ENCODE measurements around the gene CCT4.
"Not testable (repeated sequence)": the region's sequence is repeated elsewhere in the genome, so short reads cannot be mapped to it uniquely, and the experiment has no call there.

Gene CCT4

DNA sequence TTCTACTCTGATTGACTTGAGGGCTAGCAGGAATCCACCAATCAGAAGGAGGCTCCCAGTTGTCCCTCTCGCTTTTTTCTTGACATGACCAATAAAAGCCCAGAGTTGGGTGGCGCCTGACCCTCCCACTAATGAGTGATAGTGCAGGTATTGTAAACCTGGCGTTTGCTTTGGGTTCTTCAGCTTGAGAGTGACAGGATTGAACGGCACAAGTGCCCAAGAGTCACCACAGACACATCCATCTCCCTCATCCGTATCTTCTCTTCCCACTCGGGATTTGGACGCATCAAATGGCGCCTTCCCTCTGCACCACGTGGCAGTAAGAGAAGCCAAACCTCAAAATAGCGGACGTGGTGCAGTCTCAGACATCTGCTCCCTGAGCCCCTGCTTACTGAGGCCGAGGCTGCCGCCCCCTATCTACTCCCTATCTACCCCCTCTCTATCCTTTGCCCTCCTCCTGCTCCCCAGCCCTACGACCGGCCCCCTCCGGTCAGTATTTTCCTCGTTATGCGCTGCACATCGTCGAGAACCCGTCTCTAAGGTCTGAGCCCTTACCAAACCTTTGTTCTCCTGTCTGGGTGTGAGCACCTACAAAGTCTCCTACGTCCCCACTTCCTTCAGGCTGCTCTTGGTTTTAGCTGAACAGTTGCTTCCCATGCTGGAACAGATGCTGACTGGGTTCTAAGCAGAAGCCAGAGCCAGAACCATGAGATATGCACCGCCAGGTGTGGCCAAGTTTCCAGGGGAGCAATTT, 33.7 kb downstream of the CCT4 start:
- FAIRE-seq = peak; percentile 83
- TF ChIP-seq SPI1 (IDR thresholded peaks at IDR 0.05; ENCODE audit: low read depth, low read length) (0 out of 2 replicates have a peak, but pooled peaks have one; percentile 7), POU2F2 (IDR thresholded peaks at IDR 0.05; ENCODE audit: low read depth, low read length) (peak; percentile 18; the same call in 1 of the 2 replicates), POLR2AphosphoS5 (IDR thresholded peaks at IDR 0.05; ENCODE audit: low read depth, low read length) (no peak), POLR2A (IDR thresholded peaks at IDR 0.05; ENCODE audit: low read depth, low read length) (peak; percentile 67; the same call in 1 of the 2 replicates)
- peak; percentile 81 for DNase-seq (ENCODE audit: insufficient read length, low spot score)

GRCh38 chr2:61853847-61854563, 34.5 kb downstream of the CCT4 start, which contains the start of gene FAM161A:
Gene FAM161A (minus strand): TSS chr2:61854060. CDS start chr2:61854041, 19 bp downstream.
- DNase-seq (ENCODE audit: insufficient read length, low spot score) (peak; percentile 75), FAIRE-seq (no peak)
- TF ChIP-seq PAX5 (IDR thresholded peaks at IDR 0.05; ENCODE audit: insufficient read depth, low read length, severe bottlenecking) (no peak), SPI1 (IDR thresholded peaks at IDR 0.05; ENCODE audit: low read depth, low read length) (no peak), TAF1 (IDR thresholded peaks at IDR 0.05; ENCODE audit: low read depth, low read length) (no peak), POLR2A (IDR thresholded peaks at IDR 0.05; ENCODE audit: low read depth, low read length) (no peak), POU2F2 (IDR thresholded peaks at IDR 0.05; ENCODE audit: low read depth, low read length) (no peak), POLR2AphosphoS5 (IDR thresholded peaks at IDR 0.05; ENCODE audit: low read depth, low read length) (no peak)

GRCh38 chr2:61853086-61853846, 35.2 kb downstream of the CCT4 start:
- peak; percentile 47 for DNase-seq (ENCODE audit: insufficient read length, low spot score)
- TF ChIP-seq SPI1 (IDR thresholded peaks at IDR 0.05; ENCODE audit: low read depth, low read length) = no peak
- TF ChIP-seq POLR2A (IDR thresholded peaks at IDR 0.05; ENCODE audit: low read depth, low read length) = no peak
- TF ChIP-seq POLR2AphosphoS5 (IDR thresholded peaks at IDR 0.05; ENCODE audit: low read depth, low read length) = no peak
- TF ChIP-seq PAX5 (IDR thresholded peaks at IDR 0.05; ENCODE audit: insufficient read depth, low read length, severe bottlenecking) = no peak
- TF ChIP-seq TAF1 (IDR thresholded peaks at IDR 0.05; ENCODE audit: low read depth, low read length) = no peak
- no peak for TF ChIP-seq POU2F2 (IDR thresholded peaks at IDR 0.05; ENCODE audit: low read depth, low read length)
- FAIRE-seq = peak; percentile 70

DNA sequence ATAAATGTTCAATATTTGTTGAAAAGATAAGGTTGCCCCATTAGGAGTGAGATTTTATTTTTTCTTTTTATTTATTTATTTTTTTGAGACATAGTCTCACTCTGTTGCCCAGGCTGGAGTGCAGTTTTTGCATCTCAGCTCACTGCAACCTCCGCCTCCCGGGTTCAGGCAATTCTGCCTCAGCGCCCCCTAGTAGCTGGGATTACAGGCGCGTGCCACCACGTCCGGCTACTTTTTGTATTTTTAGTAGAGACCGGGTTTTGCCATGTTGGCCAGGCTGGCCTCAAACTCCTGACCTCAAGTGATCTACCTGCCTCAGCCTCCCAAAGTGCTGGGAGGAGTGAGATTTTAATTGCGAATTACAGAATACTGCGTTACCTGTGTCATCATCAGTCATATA, 37.2 kb downstream of the CCT4 start:
- not testable (repeated sequence) for DNase-seq (ENCODE audit: insufficient read length, low spot score); FAIRE-seq

DNA sequence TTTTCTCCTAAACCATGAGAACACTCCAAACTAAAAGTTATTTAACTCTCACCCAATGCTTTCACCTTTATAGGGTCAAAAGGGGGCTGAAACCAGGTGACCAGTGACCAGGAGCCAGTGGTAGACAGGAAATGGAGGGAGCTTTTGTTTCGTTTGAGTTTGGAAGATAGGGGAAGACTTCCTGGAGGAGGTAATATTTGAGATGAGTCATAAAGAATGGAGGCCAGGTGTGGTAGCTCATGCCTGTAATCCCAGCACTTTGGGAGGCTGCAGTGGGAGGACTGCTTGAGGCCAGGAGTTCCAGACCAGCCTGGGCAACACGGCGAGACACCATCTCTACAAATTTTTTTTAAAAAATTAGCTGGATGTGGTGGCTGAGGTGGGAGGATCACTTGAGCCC, 43.1 kb downstream of the CCT4 start:
- DNase-seq (ENCODE audit: insufficient read length, low spot score) (no peak), FAIRE-seq (no peak)
- TF ChIP-seq POLR2AphosphoS5 (IDR thresholded peaks at IDR 0.05; ENCODE audit: low read depth, low read length) (no peak), SPI1 (IDR thresholded peaks at IDR 0.05; ENCODE audit: low read depth, low read length) (no peak), TAF1 (IDR thresholded peaks at IDR 0.05; ENCODE audit: low read depth, low read length) (no peak), POU2F2 (IDR thresholded peaks at IDR 0.05; ENCODE audit: low read depth, low read length) (no peak), POLR2A (IDR thresholded peaks at IDR 0.05; ENCODE audit: low read depth, low read length) (no peak), PAX5 (IDR thresholded peaks at IDR 0.05; ENCODE audit: insufficient read depth, low read length, severe bottlenecking) (no peak)

- FAIRE-seq (no peak), DNase-seq (ENCODE audit: insufficient read length, low spot score) (no peak)
- TF ChIP-seq SPI1 (IDR thresholded peaks at IDR 0.05; ENCODE audit: low read depth, low read length) (no peak), PAX5 (IDR thresholded peaks at IDR 0.05; ENCODE audit: insufficient read depth, low read length, severe bottlenecking) (no peak), POU2F2 (IDR thresholded peaks at IDR 0.05; ENCODE audit: low read depth, low read length) (no peak), TAF1 (IDR thresholded peaks at IDR 0.05; ENCODE audit: low read depth, low read length) (no peak), POLR2AphosphoS5 (IDR thresholded peaks at IDR 0.05; ENCODE audit: low read depth, low read length) (no peak), POLR2A (IDR thresholded peaks at IDR 0.05; ENCODE audit: low read depth, low read length) (no peak)
Measured at GRCh38 chr2:61841286-61841685, 47.2 kb downstream of the CCT4 start.

DNA sequence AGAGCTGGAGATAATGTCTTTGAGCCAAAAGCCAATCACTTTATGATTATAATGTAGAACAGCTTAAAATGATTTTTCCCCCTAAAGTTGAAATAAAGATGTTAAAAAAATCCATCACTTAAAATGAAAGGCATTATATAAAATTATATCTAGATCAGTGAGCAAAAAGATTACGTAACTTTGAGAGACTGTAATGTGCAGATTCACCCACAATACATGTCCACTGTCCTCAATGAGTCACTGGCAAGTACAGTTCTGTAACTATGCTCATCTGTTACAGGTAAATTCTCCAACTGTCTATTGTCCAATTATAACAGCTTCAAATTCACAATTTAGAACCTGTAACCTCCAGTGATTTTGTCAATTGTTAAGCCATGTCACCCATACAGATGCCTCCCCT, 53.6 kb downstream of the CCT4 start:
- DNase-seq (ENCODE audit: insufficient read length, low spot score) (no peak), FAIRE-seq (no peak)
- TF ChIP-seq SPI1 (IDR thresholded peaks at IDR 0.05; ENCODE audit: low read depth, low read length) (no peak), POLR2A (IDR thresholded peaks at IDR 0.05; ENCODE audit: low read depth, low read length) (no peak), POLR2AphosphoS5 (IDR thresholded peaks at IDR 0.05; ENCODE audit: low read depth, low read length) (no peak), POU2F2 (IDR thresholded peaks at IDR 0.05; ENCODE audit: low read depth, low read length) (no peak), TAF1 (IDR thresholded peaks at IDR 0.05; ENCODE audit: low read depth, low read length) (no peak), PAX5 (IDR thresholded peaks at IDR 0.05; ENCODE audit: insufficient read depth, low read length, severe bottlenecking) (no peak)

DNA sequence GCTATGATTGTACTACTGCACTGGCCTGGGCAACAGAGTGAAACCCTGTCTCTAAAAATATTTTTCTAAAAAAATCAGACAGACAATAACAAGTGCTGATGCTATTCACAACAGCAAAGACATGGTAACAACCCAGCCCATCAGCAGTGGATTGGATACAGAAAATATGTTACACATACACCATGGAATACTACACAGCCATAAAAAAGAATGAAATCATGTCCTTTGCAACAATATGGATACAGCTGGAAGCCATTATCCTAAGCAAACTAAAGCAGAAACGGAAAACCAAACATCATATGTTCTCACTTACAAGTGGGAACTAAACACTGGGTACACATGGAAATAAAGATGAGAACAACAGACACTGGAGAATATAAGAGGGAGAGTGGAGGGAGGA, 54.5 kb downstream of the CCT4 start:
- no peak for DNase-seq (ENCODE audit: insufficient read length, low spot score)
- FAIRE-seq = no peak
- no peak for TF ChIP-seq PAX5 (IDR thresholded peaks at IDR 0.05; ENCODE audit: insufficient read depth, low read length, severe bottlenecking)
- TF ChIP-seq TAF1 (IDR thresholded peaks at IDR 0.05; ENCODE audit: low read depth, low read length) = no peak
- no peak for TF ChIP-seq POLR2A (IDR thresholded peaks at IDR 0.05; ENCODE audit: low read depth, low read length)
- no peak for TF ChIP-seq SPI1 (IDR thresholded peaks at IDR 0.05; ENCODE audit: low read depth, low read length)
- TF ChIP-seq POLR2AphosphoS5 (IDR thresholded peaks at IDR 0.05; ENCODE audit: low read depth, low read length) = no peak
- no peak for TF ChIP-seq POU2F2 (IDR thresholded peaks at IDR 0.05; ENCODE audit: low read depth, low read length)

- DNase-seq (ENCODE audit: insufficient read length, low spot score) (no peak), FAIRE-seq (no peak)
- TF ChIP-seq POLR2AphosphoS5 (IDR thresholded peaks at IDR 0.05; ENCODE audit: low read depth, low read length) (no peak), TAF1 (IDR thresholded peaks at IDR 0.05; ENCODE audit: low read depth, low read length) (no peak)
Measured at GRCh38 chr2:61832183-61832841, 56.1 kb downstream of the CCT4 start.

Measured in GM12891 (cell line).